HG03469 (cell line): ENCODE measurements around the gene NUPR1.
"Not testable (repeated sequence)": the region's sequence is repeated elsewhere in the genome, so short reads cannot be mapped to it uniquely, and the experiment has no call there.

ENCODE experiments used
- ATAC-seq: cut with Tn5 transposase; IDR thresholded peaks from one replicate; pipeline ENCODE4 v1.9.1; 2021; ENCODE audit warnings: mild to moderate bottlenecking, moderate library complexity, moderate number of reproducible peaks; ENCODE audit not compliant: unreplicated experiment

The NUPR1 gene

GRCh38 chr16:28499854-28500253 is 38.9 kb downstream of the NUPR1 start:
- ATAC-seq, result no peak

GRCh38 chr16:28498666-28499381 is 40.0 kb downstream of the NUPR1 start:
- no peak for ATAC-seq

- ATAC-seq, result no peak
Measured at GRCh38 chr16:28497861-28498599, 40.7 kb downstream of the NUPR1 start.

GRCh38 chr16:28497386-28497785 is 41.4 kb downstream of the NUPR1 start:
- no peak for ATAC-seq

GRCh38 chr16:28496844-28497243 is 41.9 kb downstream of the NUPR1 start:
- ATAC-seq, result no peak

- ATAC-seq, result no peak
Measured at GRCh38 chr16:28495795-28496749, 42.7 kb downstream of the NUPR1 start.

GRCh38 chr16:28495098-28495793 is 43.5 kb downstream of the NUPR1 start:
- ATAC-seq, result no peak

- ATAC-seq, result peak; percentile 39
Measured at GRCh38 chr16:28494121-28494851, 44.5 kb downstream of the NUPR1 start, which contains the start of gene APOBR. Gene APOBR (plus strand): TSS chr16:28494643. CDS start chr16:28494682, 39 bp downstream.

GRCh38 chr16:28492511-28492910 is 46.3 kb downstream of the NUPR1 start:
- ATAC-seq, result no peak

GRCh38 chr16:28491970-28492474 is 46.8 kb downstream of the NUPR1 start, which contains the start of gene CLN3:
Gene CLN3 (minus strand): TSS chr16:28492074. CDS start chr16:28491759, 315 bp downstream.
- ATAC-seq, result no peak

- no peak for ATAC-seq
Measured at GRCh38 chr16:28491230-28491969, 47.4 kb downstream of the NUPR1 start.

- no peak for ATAC-seq
Measured at GRCh38 chr16:28486266-28486665, 52.5 kb downstream of the NUPR1 start.

- ATAC-seq, result not testable (repeated sequence)
Measured at GRCh38 chr16:28483361-28483760, 55.4 kb downstream of the NUPR1 start.
